ENCODE results near the gene ACBD5. TPM values are rescaled to one million over a fixed set of nuclear protein-coding genes. Genes with fewer than 3 reads are reported as not detected.
"Not testable (repeated sequence)": the region's sequence is repeated elsewhere in the genome, so short reads cannot be mapped to it uniquely, and the experiment has no call there.

Gene ACBD5
- total RNA-seq, 2 donors from 2014 or later = 11.1 to 16.8 TPM

DNA sequence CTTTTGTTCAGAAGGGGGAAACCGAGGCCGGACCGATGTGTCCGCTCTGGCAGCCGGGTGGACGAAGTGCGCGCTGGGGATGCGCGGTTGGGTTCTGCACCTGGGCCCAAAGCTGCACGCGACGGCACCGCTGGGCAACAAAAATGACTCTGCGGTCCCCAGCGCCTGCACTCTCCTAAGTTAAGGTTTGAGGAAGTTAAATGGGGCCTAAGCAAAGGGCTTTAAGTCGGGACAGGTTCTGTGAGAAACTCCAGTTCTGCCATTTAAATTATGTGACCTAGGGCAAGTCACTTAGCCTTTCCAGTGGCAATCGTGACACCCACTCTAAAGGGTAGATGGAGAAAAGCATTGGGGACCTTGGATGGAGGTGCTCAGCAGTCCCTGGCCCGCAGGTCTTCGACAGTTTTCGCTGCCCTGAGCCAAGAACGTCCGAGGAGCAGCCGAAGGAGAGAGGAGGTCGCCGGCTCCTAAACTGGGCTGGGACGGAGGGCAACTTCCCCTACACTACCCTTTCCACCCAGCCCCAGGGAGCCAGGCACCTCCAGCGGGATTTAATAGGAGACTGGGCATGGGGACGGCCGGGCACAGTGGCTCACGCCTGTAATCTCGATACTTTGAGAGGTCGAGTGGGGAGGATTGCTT is 534 bp upstream of the ACBD5 start:
- Histone ChIP-seq H3K4me1 (ENCODE audit: control insufficient read depth in 1 of 2, low read depth in 2 of 2) (peaks cover 17 to 23% of the 10 kb centered on the region in 2 donors), H3K9me3 (no peaks in the 10 kb centered on the region), H3K36me3 (no peaks in the 10 kb centered on the region), H3K27me3 (replicated peaks; ENCODE audit: insufficient read depth) (no peaks in the 10 kb centered on the region), H3K27ac (peak overlapping the region; percentile 97), H3K4me3 (peak overlapping the region; percentile 78)
- TF ChIP-seq, protein P1, sequence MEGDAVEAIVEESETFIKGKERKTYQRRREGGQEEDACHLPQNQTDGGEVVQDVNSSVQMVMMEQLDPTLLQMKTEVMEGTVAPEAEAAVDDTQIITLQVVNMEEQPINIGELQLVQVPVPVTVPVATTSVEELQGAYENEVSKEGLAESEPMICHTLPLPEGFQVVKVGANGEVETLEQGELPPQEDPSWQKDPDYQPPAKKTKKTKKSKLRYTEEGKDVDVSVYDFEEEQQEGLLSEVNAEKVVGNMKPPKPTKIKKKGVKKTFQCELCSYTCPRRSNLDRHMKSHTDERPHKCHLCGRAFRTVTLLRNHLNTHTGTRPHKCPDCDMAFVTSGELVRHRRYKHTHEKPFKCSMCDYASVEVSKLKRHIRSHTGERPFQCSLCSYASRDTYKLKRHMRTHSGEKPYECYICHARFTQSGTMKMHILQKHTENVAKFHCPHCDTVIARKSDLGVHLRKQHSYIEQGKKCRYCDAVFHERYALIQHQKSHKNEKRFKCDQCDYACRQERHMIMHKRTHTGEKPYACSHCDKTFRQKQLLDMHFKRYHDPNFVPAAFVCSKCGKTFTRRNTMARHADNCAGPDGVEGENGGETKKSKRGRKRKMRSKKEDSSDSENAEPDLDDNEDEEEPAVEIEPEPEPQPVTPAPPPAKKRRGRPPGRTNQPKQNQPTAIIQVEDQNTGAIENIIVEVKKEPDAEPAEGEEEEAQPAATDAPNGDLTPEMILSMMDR (IDR thresholded peaks at IDR 0.05) = no peak
- DNase-seq (ENCODE audit: low spot score) (no peak), ATAC-seq (ENCODE audit: insufficient number of reproducible peaks, low FRiP score, low read depth) (peak; percentile 12)

DNA sequence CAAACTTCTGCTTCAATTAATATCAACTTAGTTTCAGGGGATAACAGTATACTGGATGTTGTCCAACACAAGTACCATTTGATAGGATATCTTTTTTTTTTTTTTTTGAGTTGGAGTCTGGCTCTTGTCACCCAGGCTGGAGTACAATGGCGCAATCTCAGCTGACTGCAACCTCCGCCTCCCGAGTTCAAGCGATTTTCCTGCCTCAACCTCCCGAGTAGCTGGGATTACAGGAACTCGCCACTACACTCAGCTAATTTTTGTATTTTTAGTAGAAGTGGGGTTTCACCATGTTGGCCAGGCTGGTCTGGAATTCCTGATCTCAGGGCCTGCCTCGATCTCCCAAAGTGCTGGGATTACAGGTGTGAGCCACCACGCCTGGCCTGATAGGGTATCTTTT is 3.1 kb downstream of the ACBD5 start:
- not testable (repeated sequence) for H3K27me3 ChIP-seq (replicated peaks; ENCODE audit: insufficient read depth); ATAC-seq (ENCODE audit: insufficient number of reproducible peaks, low FRiP score, low read depth); H3K4me3 ChIP-seq; DNase-seq (ENCODE audit: low spot score); H3K27ac ChIP-seq; H3K36me3 ChIP-seq; H3K9me3 ChIP-seq
- peaks cover 11 to 13% of the 10 kb centered on the region in 2 donors for H3K4me1 ChIP-seq (ENCODE audit: control insufficient read depth in 1 of 2, low read depth in 2 of 2)

DNA sequence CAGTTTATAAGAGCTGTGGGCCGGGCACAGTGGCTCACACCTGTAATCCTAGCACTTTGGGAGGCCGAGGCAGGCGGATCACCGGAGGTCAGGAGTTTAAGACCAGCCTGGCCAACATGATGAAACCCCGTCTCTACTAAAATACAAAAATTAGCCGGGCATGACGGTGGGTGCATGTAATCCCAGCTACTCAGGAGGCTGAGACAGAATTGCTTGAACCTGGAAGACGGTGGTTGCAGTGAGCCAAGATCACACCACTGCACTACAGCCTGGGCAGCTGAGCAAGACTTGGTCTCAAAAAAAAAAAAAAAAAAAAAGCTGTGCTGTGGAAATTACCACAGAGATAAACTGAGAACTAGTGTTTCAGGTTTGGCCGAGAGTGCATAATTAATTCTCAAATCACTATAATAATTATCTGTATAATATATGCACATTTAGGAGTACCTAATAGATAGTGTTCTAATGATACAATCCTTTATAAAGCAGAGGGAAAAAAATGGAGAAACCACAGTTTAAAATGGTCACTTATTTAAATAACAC is 3.9 kb downstream of the ACBD5 start:
- not testable (repeated sequence) for ATAC-seq (ENCODE audit: insufficient number of reproducible peaks, low FRiP score, low read depth); H3K27me3 ChIP-seq (replicated peaks; ENCODE audit: insufficient read depth); H3K4me3 ChIP-seq; H3K36me3 ChIP-seq; H3K27ac ChIP-seq; DNase-seq (ENCODE audit: low spot score); H3K9me3 ChIP-seq
- H3K4me1 ChIP-seq (ENCODE audit: control insufficient read depth in 1 of 2, low read depth in 2 of 2) = peaks cover 11 to 12% of the 10 kb centered on the region in 2 donors

DNA sequence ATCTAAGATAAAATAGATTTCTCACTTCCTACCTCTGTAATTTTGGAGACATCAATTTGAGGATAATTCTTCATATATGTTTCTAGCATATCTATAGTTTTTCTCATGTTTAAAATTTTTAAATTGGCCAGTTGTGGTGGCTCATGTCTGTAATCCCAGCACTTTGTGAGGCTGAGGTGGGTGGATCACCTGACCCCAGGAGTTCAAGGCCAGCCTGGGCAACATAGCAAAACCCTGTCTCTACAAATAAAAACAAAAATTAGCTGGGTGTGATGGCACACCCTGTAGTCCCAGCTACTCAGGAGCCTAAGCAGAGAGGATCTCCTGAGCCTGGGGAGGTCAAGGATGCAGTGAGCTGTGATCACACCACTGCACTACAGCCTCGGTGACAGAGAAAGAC is 4.9 kb downstream of the ACBD5 start:
- peaks cover 11% of the 10 kb centered on the region for H3K36me3 ChIP-seq

DNA sequence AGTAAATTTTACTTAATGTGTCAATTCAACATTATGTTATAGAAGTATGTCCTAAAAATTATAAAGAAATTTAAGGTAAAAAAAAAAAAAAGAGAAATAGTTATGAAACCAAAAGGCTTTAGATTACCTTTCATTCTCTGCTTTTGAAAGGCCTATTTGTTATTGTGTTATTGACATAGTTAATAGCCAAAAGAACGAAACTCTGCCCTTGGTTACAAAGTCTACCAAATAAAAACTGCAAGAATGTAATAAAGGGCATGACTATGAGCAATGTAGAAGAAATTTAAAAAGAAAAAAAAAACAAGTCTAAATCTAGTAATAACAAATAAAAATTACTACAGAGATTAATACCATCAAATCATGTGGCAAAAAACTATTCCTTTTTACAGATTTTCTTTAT is 10.6 kb downstream of the ACBD5 start:
- Histone ChIP-seq H3K27ac (no peak overlapping the region), H3K36me3 (peaks cover 22% of the 10 kb centered on the region), H3K4me1 (ENCODE audit: control insufficient read depth in 1 of 2, low read depth in 2 of 2) (no peaks in the 10 kb centered on the region), H3K9me3 (no peaks in the 10 kb centered on the region), H3K4me3 (no peak overlapping the region), H3K27me3 (replicated peaks; ENCODE audit: insufficient read depth) (no peaks in the 10 kb centered on the region)
- no peak for DNase-seq (ENCODE audit: low spot score)
- TF ChIP-seq, protein P1 (IDR thresholded peaks at IDR 0.05) = no peak
- no peak for ATAC-seq (ENCODE audit: insufficient number of reproducible peaks, low FRiP score, low read depth)

More for the DNA sequence above, 4.9 kb downstream of the ACBD5 start:
- no peak overlapping the region for H3K27ac ChIP-seq
- ATAC-seq (ENCODE audit: insufficient number of reproducible peaks, low FRiP score, low read depth) = no peak
- peaks cover 4 to 11% of the 10 kb centered on the region in 2 donors for H3K4me1 ChIP-seq (ENCODE audit: control insufficient read depth in 1 of 2, low read depth in 2 of 2)
- H3K4me3 ChIP-seq = no peak overlapping the region
- TF ChIP-seq, protein P1 (IDR thresholded peaks at IDR 0.05) = no peak
- no peaks in the 10 kb centered on the region for H3K27me3 ChIP-seq (replicated peaks; ENCODE audit: insufficient read depth)
- no peaks in the 10 kb centered on the region for H3K9me3 ChIP-seq
- DNase-seq (ENCODE audit: low spot score) = no peak

DNA sequence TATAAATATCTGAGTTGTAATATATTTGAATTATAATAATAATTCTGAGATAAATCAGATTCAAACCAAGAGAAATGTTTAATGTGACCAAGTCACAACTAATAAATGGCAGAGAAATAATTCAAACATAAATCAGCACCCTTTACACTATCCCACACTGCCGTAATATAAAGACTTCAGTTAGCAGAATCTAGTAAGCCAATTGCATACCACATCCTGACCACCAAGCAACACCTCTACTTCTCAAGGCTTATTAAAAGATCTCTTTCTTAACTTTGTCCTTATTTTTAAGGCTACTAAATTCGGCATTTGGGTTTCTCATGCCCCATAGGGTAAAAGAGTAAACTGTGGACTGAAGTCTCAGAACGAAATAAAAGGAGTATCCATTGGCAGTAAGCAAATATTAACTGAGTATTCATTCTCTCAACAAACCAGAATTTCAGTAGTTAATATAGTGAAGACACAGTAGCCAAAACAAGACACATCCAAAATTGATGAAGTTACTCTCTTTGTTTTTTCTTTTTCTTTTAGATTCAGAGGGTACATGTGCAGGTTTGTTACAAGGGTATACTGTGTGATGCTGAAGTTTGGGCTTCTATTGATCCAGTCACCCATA is 14.8 kb downstream of the ACBD5 start:
- Histone ChIP-seq H3K4me1 (ENCODE audit: control insufficient read depth in 1 of 2, low read depth in 2 of 2) (no peaks in the 10 kb centered on the region), H3K9me3 (no peaks in the 10 kb centered on the region), H3K27me3 (replicated peaks; ENCODE audit: insufficient read depth) (no peaks in the 10 kb centered on the region), H3K4me3 (no peak overlapping the region), H3K27ac (no peak overlapping the region), H3K36me3 (peaks cover 20% of the 10 kb centered on the region)
- TF ChIP-seq, protein P1 (IDR thresholded peaks at IDR 0.05) = no peak
- ATAC-seq (ENCODE audit: insufficient number of reproducible peaks, low FRiP score, low read depth) (no peak), DNase-seq (ENCODE audit: low spot score) (no peak)

All from thoracic aorta (tissue), 2 donors.